A673 (cell line): Measurements from ENCODE around the gene PDGFC. TPM values are rescaled to one million over a fixed set of nuclear protein-coding genes. Genes with fewer than 3 reads are reported as not detected.

Experiments used
- BruUV-seq: library from RNA; stranded (reverse); fragments of 400-500 nt; replicated peaks from 2 replicates; lab custom pipeline; 2021; lab: Mats Ljungman, UMichigan
- CTCF ChIA-PET: fragments of 300-600 bp; sonication (Branson Sonifier 250); formaldehyde crosslinking; loops from one replicate; lab custom pipeline; 2022; ENCODE audit warnings: antibody characterized with exemption; lab: Charles Lee
- POLR2A ChIA-PET: fragments of 300-600 bp; sonication (Branson Sonifier 250); formaldehyde crosslinking; loops from one replicate; lab custom pipeline; 2022; ENCODE audit warnings: antibody characterized with exemption; ENCODE audit not compliant: low non-redundant PET; lab: Charles Lee
- DNase-seq: peaks from one replicate; pipeline ENCODE4 v3.0.0-alpha.2; 2015; ENCODE audit warnings: low spot score
- H3K27ac ChIP-seq: fragments of 200-600 bp; sonication (generic); 2 replicates; pipeline ENCODE4 v1.5.1; 2016; ENCODE audit warnings: mixed run types, low read depth, mild to moderate bottlenecking, mixed read lengths, antibody characterized with exemption, low read length; ENCODE audit not compliant: poor library complexity, severe bottlenecking
- H3K27me3 ChIP-seq: fragments of 200-600 bp; sonication (generic); replicated peaks from 2 replicates; pipeline ENCODE4 v1.6.1; 2017; ENCODE audit warnings: mixed run types, low read depth, mild to moderate bottlenecking, mixed read lengths, antibody characterized with exemption, low read length; ENCODE audit not compliant: insufficient read depth, poor library complexity
- H3K36me3 ChIP-seq: fragments of 200-600 bp; sonication (generic); 2 replicates; pipeline ENCODE4 v1.6.1; 2016; ENCODE audit warnings: mixed run types, mild to moderate bottlenecking, mixed read lengths, antibody characterized with exemption, low read length; ENCODE audit not compliant: insufficient read depth, poor library complexity, severe bottlenecking
- H3K4me1 ChIP-seq: fragments of 200-600 bp; sonication (generic); 2 replicates; pipeline ENCODE4 v1.6.1; 2017; ENCODE audit warnings: mixed run types, mild to moderate bottlenecking, mixed read lengths, antibody characterized with exemption, low read length; ENCODE audit not compliant: insufficient read depth, poor library complexity, severe bottlenecking
- H3K4me3 ChIP-seq: fragments of 200-600 bp; sonication (generic); 2 replicates; pipeline ENCODE4 v1.5.1; 2016; ENCODE audit warnings: low read depth, mixed run types, mild to moderate bottlenecking, mixed read lengths, low read length; ENCODE audit not compliant: poor library complexity, severe bottlenecking
- H3K9me3 ChIP-seq: fragments of 200-600 bp; sonication (generic); 2 replicates; pipeline ENCODE4 v1.6.1; 2016; ENCODE audit warnings: mixed run types, low read depth, mild to moderate bottlenecking, mixed read lengths, antibody characterized with exemption, low read length; ENCODE audit not compliant: poor library complexity, severe bottlenecking
- EZH2 ChIP-seq: fragments of 200-600 bp; sonication (generic); IDR thresholded peaks from 2 replicates; pipeline ENCODE4 v1.6.1; 2017; ENCODE audit warnings: borderline replicate concordance, low read depth, mild to moderate bottlenecking, mixed read lengths, antibody characterized with exemption, low read length; ENCODE audit not compliant: poor library complexity, severe bottlenecking
- intact Hi-C: fragments of 100-400 bp; cut with micrococcal nuclease; formaldehyde crosslinking; loops from one replicate; pipeline ENCODE4 v1.10.0; 2022; ENCODE audit not compliant: unreplicated experiment
- total RNA-seq: library from RNA; stranded (reverse); gene quantifications from 2 replicates; pipeline ENCODE4 v1.2.3, GENCODE V29; 2021
- TF ChIP-seq, protein P1 (sequence below): fragments of 300-800, 200-600 bp; sonication (generic); conservative IDR thresholded peaks from 2 replicates; pipeline ENCODE4 v1.5.1; 2017; ENCODE audit warnings: low read depth, mild to moderate bottlenecking, antibody characterized with exemption, low read length, moderate library complexity, mixed read lengths

PDGFC gene
- total RNA-seq, 1 experiment from 2014 or later: 28.0 TPM

DNA sequence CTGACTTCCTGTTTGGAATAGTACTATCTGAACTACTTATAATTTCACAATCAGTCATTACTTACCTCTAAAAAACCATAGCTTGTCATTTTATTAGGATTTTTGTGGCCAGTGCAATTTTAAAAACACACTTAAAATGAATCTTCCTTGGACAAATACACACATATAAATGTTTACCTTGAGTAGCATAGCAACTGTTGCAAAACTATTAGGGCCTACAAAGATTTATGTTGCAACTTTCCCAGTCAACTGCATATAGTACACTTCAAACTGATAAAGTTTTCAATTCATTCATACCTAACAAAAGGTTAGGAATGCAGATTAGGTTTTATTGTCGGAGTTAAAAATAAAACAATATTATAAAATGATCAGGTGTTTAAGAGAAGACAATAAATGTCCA is 193.0 kb downstream of the PDGFC start:
- DNase-seq: no peak
- H3K27me3 ChIP-seq: no peaks in the 10 kb centered on the region
- no peak overlapping the region for H3K4me3 ChIP-seq
- no peak overlapping the region for H3K27ac ChIP-seq
- peaks cover 43% of the 10 kb centered on the region for H3K4me1 ChIP-seq
- H3K36me3 ChIP-seq: no peaks in the 10 kb centered on the region
- BruUV-seq: no TSS peak
- H3K9me3 ChIP-seq: no peaks in the 10 kb centered on the region
- TF ChIP-seq, protein P1, sequence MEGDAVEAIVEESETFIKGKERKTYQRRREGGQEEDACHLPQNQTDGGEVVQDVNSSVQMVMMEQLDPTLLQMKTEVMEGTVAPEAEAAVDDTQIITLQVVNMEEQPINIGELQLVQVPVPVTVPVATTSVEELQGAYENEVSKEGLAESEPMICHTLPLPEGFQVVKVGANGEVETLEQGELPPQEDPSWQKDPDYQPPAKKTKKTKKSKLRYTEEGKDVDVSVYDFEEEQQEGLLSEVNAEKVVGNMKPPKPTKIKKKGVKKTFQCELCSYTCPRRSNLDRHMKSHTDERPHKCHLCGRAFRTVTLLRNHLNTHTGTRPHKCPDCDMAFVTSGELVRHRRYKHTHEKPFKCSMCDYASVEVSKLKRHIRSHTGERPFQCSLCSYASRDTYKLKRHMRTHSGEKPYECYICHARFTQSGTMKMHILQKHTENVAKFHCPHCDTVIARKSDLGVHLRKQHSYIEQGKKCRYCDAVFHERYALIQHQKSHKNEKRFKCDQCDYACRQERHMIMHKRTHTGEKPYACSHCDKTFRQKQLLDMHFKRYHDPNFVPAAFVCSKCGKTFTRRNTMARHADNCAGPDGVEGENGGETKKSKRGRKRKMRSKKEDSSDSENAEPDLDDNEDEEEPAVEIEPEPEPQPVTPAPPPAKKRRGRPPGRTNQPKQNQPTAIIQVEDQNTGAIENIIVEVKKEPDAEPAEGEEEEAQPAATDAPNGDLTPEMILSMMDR: no peak
- TF ChIP-seq EZH2: no peak
- ChIA-PET CTCF (no interaction called here), POLR2A (no interaction called here)
- intact Hi-C loops: loop anchor here (10.0 kb wide), 1 partner anchor 266 kb away; no protein-coding TSS in a partner anchor

DNA sequence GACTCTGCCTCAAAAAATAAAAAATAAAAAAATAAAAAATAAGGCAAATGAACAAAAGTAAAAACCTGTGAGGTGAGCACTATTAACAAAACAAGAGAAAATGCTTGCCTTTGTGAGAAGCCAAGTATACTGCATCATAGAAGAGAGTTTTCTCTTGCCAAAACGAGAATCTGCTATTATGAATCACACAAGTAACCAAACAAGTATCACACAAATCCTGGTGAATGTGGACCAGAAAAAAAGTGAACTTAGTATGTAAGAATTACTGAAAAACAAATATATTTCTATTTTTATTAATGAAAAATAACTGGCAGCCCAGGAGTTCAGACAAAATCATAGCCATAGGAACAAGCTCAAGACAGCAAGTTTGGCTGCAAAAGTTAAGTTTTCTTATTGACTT is 193.5 kb downstream of the PDGFC start:
- Histone ChIP-seq H3K4me1 (peaks cover 48% of the 10 kb centered on the region), H3K4me3 (no peak overlapping the region), H3K36me3 (no peaks in the 10 kb centered on the region), H3K9me3 (no peaks in the 10 kb centered on the region), H3K27me3 (no peaks in the 10 kb centered on the region), H3K27ac (no peak overlapping the region)
- POLR2A ChIA-PET: no interaction called here
- no peak for DNase-seq
- TF ChIP-seq EZH2: no peak
- TF ChIP-seq, protein P1: no peak
- intact Hi-C loops: loop anchor here (10.0 kb wide), 1 partner anchor 267 kb away; no protein-coding TSS in a partner anchor
- no TSS peak for BruUV-seq
- CTCF ChIA-PET: no interaction called here

DNA sequence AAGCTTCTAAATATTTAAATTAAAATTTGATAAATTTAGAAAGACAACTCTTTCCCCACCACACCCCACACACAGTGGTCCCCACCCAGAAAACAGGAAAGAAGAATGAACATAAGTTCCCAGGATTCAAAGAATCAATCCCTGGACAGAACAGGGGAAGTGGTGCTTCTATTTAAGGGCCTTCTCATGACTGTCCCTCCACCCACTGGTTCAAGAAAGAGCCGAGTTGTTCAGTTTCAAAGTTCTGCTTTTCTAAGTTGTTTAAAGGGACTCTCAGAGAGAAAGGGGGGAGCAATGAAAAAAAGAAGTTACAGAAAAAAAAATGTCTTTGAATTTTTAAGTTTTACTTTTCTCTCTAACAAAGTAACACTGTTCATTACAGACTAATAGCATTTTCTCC is 195.8 kb downstream of the PDGFC start:
- H3K36me3 ChIP-seq: no peaks in the 10 kb centered on the region
- no peak overlapping the region for H3K4me3 ChIP-seq
- TF ChIP-seq, protein P1: no peak
- no peak for TF ChIP-seq EZH2
- BruUV-seq: no TSS peak
- H3K4me1 ChIP-seq: peaks cover 67% of the 10 kb centered on the region
- ChIA-PET POLR2A (no interaction called here), CTCF (no interaction called here)
- no peak overlapping the region for H3K27ac ChIP-seq
- DNase-seq: no peak
- H3K27me3 ChIP-seq: no peaks in the 10 kb centered on the region
- intact Hi-C loops: loop anchor here (10.0 kb wide), 1 partner anchor 269 kb away; no protein-coding TSS in a partner anchor
- no peaks in the 10 kb centered on the region for H3K9me3 ChIP-seq
